ENCODE results near the gene SLC46A2. TPM values are rescaled to one million over a fixed set of nuclear protein-coding genes. Genes with fewer than 3 reads are reported as not detected.

SLC46A2 gene
- total RNA-seq, 1 donor from 2014 or later = not detected

- DNase-seq (ENCODE audit: low read depth) = no peak
These were observed 5.4 kb downstream of the SLC46A2 start for GRCh38 chr9:112885324-112885723.

GRCh38 chr9:112884721-112885120, 6.0 kb downstream of the SLC46A2 start:
- no peak for DNase-seq (ENCODE audit: low read depth)

- peak; percentile 34 for DNase-seq (ENCODE audit: low read depth)
These were observed 6.6 kb downstream of the SLC46A2 start for GRCh38 chr9:112884101-112884500.

DNA sequence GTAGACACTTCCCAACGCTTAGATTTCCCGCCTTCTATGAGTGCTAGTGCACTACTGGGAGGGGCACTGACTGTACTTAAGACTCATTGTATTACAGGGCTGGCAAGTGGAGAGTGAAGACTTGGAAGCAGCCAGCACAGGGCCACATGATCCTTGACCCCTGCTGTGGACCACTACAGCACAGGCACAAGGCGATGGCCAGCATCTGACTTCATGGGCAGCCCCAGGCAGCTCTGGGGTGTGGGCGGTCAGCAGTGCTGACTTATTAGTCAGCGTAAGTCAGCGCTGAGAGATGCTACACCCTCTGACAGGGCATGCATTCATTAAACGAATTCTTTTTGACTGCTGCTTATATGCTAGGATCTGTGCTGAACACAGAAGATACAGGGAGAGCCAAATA, 9.3 kb downstream of the SLC46A2 start:
- DNase-seq (ENCODE audit: low read depth) = peak; percentile 90

DNA sequence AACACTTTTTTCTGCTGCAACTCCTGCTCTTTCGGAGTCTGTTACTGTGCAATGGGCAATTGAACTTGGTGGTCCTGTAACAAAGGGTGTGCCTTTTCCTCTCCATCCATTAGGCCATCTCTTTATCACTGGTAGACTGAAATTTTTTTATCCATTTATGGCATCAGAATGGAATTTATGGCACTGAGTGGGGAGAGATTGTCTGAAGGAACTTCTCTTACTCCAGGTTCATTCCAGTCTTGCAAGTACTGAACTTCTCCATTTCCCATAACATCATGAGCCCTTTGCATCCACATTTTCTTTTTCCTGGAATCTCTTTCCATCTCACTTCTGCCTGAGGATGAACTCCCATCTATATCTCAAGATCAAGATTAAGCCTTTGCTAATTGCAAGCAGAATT, 10.0 kb downstream of the SLC46A2 start:
- DNase-seq (ENCODE audit: low read depth) = no peak

- no peak for DNase-seq (ENCODE audit: low read depth)
These were observed 11.9 kb downstream of the SLC46A2 start for GRCh38 chr9:112878752-112879151.

DNA sequence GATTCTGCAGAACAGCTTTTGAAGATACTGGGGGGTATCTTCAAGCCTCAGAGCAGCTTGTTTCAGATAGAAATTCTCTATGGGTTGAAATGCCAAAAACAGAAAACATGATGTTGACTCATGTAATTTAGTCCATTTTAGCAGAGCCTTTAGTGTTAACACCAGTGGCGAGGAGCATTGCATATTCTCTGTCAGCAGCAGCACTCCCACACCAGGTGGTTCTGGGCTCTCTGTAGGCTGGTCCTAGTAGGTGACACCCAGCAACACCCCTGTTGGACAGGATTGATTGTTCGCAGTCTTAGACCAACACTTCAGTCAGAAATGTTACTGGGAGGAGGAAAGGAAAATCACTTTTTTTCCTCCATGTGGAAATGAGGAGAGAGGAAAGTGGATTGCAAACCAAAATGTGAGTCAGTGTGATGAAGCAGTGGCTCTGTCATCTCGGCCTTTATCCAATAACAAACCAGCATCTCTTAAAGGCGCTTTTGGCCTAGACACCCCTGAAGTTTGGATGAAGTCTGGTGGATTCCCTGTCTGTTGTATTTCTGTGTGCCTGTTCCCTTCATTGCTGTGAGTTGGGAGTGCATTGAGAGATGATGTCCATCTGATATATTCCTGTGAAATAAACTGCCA, 16.8 kb downstream of the SLC46A2 start:
- no peak for DNase-seq (ENCODE audit: low read depth)

- DNase-seq (ENCODE audit: low read depth) = no peak
These were observed 18.7 kb downstream of the SLC46A2 start for GRCh38 chr9:112872019-112872418.

- DNase-seq (ENCODE audit: low read depth) = no peak
These were observed 20.1 kb downstream of the SLC46A2 start for GRCh38 chr9:112870556-112870955.

DNA sequence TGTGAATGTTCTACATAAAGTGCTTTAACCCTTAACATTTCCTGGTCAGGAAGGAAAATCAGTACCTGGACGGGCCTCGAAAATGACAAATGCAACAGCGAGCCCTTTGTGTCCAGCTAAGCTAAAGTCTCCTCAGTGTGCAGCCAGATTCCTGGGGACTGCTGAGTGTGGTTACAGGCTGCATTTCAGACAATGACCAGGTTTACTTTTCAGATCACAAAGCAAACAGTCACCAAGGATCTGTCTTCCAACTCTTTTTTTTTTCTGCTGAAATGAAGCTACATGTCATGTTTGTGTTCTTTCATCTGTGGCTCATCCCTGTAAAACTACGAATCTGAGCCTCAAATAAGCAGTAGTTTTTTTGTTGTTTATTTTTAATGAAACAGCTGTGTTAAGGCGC, 20.8 kb downstream of the SLC46A2 start:
- no peak for DNase-seq (ENCODE audit: low read depth)

DNA sequence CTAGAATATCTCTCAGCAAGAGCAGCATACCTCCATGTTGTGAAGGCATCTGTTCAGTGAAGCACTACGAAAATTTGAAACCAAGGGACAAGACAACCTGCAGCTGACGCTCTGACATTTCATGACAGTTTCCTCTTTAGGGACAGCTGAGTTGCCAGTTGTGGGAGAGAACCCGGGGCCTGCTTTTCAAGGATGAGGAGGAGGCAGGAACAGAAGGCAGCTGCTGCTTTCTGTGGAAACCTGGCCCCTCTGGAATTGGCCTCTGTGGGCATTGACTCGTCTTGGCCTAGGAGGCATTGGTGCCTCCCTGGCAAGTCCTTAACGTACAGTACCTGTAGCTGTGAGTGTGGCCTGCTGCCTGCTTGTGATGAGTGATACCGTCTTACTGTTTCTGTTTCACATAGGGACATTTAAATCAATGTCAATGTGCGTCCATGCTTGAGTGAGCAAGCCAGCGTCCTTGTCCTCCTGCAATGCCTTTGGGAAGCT, 21.6 kb downstream of the SLC46A2 start:
- DNase-seq (ENCODE audit: low read depth) = peak; percentile 95

- DNase-seq (ENCODE audit: low read depth) = no peak
These were observed 22.2 kb downstream of the SLC46A2 start for GRCh38 chr9:112868461-112868860.

GRCh38 chr9:112867275-112867991, 23.2 kb downstream of the SLC46A2 start:
- peak; percentile 44 for DNase-seq (ENCODE audit: low read depth)

DNA sequence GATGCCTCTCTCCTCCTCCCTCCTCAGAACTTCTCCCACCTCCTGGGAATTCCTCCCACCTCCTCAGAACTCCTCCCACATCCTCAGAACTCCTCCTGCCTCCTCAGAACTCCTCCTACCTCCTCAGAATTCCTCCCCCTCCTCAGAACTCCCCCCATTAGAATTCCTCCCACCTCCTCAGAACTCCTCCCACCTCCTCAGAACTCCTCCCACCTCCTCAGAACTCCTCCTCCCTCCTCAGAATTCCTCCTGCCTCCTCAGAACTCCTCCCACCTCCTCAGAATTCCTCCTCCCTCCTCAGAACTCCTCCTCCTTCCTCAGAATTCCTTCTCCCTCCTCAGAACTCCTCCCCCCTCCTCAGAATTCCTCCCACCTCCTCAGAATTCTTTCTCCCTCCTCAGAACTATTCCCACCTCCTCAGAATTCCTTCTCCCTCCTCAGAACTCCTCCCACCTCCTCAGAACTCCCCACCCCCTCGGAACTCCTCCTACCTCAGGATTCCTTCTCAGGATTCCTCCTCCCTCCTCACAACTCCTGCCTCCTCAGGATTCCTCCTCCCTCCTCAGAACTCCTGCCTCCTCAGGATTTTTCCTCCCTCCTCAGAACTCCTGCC, 23.9 kb downstream of the SLC46A2 start:
- no peak for DNase-seq (ENCODE audit: low read depth)

DNA sequence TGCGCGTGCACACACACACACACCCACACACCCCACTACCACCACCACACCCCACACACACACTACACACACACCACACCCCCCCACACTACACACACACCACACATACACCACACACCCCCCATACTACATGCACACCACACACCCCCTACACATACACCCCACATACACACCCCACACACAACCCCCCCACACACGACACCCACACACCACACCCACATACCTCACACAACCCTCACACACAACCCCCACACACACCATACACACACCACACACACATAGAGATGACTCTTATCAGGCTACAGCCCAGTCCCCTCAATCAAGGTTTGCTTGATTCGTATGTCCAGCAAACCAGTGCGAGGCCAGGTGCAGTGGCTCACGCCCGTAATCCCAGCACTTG, 25.7 kb downstream of the SLC46A2 start:
- DNase-seq (ENCODE audit: low read depth) = no peak

- no peak for DNase-seq (ENCODE audit: low read depth)
These were observed 26.3 kb downstream of the SLC46A2 start for GRCh38 chr9:112864403-112864802.

DNA sequence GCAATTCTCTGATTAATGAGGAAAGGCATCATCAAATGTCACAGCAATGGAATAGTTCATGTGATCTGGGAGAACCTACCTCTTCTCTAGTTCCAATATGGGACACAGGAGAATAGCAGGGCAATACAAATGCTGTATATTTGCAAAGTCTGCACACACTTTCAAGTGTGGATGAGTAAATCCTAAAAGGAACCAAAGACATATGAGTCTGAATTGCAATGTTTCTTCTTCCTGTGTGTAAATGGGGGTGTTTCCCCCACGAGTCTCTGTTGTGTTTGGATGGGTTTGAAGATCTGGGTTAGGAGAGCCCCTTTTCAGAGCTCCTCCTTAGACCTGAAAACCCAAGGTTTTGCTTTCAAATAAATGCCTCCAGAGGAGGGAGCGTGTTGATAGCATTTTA, 26.9 kb downstream of the SLC46A2 start:
- no peak for DNase-seq (ENCODE audit: low read depth)

DNA sequence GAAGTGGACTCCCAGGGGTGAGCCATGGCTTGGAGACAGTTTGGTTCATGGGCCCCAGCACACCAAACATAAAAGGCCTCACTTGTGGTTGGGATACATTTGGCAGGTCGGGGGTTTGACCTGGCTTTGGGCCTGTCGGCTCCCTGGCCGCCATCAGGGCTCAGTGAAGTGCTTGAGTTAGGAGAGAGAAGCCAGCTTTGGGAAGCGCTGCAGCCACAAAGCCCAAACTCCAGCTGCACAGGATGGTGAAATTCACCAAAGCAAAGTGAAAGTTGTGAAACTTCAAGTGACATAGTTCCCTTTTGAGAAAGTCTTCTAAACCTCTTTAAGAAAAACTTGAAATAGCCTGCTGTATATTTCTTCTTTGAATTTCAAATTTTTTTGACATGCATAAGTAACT, 27.5 kb downstream of the SLC46A2 start:
- peak; percentile 36 for DNase-seq (ENCODE audit: low read depth)

GRCh38 chr9:112861638-112862555, 28.8 kb downstream of the SLC46A2 start:
- DNase-seq (ENCODE audit: low read depth) = no peak

DNA sequence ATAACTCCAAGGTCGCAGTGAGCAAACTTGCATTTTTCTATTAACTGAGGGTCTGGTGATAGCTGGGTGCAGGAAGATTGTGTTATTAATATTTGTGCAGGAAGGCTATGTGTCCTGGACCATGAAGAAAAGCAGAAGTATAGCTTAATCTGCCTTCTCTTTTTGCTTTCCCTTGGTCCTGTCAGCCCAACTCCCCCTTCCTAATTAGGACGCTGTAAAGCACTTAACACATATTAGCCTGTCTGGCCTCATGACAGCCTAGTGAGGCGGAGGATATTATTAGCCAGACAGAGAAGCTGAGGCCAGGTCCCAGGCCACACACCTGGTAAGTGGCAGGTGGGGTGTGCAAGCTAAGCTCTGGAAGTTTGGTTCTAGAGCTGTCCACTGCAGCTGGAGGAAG, 29.5 kb downstream of the SLC46A2 start:
- DNase-seq (ENCODE audit: low read depth) = no peak

GRCh38 chr9:112860451-112860850, 30.2 kb downstream of the SLC46A2 start:
- DNase-seq (ENCODE audit: low read depth) = no peak

Data from myocyte (in vitro differentiated cells).